ENCODE data around the gene AMDHD2. TPM values are rescaled to one million over a fixed set of nuclear protein-coding genes. Genes with fewer than 3 reads are reported as not detected.

AMDHD2 gene
- total RNA-seq, 2 experiments from 2014 or later = 51.8 to 59.7 TPM

- TF ChIP-seq CTCF (conservative IDR thresholded peaks at IDR 0.05; ENCODE audit: low read length) = 0 out of 2 replicates have a peak, but pooled peaks have one; percentile 13
- no peak for TF ChIP-seq EZH2phosphoT487 (IDR thresholded peaks at IDR 0.05; ENCODE audit: borderline replicate concordance, low read depth, low read length)
- CTCF ChIA-PET (ENCODE audit: unreplicated experiment) = no interaction called here
- Histone ChIP-seq H3K4me2 (ENCODE audit: low read length) (peak overlapping the region; percentile 77), H3K9me2 (ENCODE audit: insufficient read depth, low read length) (no peaks in the 10 kb centered on the region), H3K27ac (ENCODE audit: low read depth, low read length, poor library complexity, severe bottlenecking) (no peak overlapping the region), H3K36me3 (ENCODE audit: insufficient read depth, low read length) (peaks cover 7% of the 10 kb centered on the region; the same call in 1 of the 2 replicates), H4K20me1 (ENCODE audit: insufficient read depth, low read length) (peaks cover 9% of the 10 kb centered on the region; the same call in 1 of the 2 replicates), H2AFZ (ENCODE audit: low read length) (no peak overlapping the region), H3K4me1 (ENCODE audit: insufficient read depth, low read length, poor library complexity, severe bottlenecking) (peaks cover 44% of the 10 kb centered on the region), H3K4me3 (ENCODE audit: low read depth, low read length, poor library complexity, severe bottlenecking) (peak overlapping the region; percentile 92), H3K9me3 (ENCODE audit: low read length) (no peaks in the 10 kb centered on the region), H3K79me2 (ENCODE audit: insufficient read depth, low read depth, low read length) (peaks cover 23% of the 10 kb centered on the region; the same call in 1 of the 2 replicates)
- peak; percentile 62 for DNase-seq (ENCODE audit: low spot score)
- POLR2A ChIA-PET = interaction anchor here (0.6 kb wide), 1 partner anchor 146 kb away, joined by 3 read pairs; no protein-coding TSS in a partner anchor
- intact Hi-C loops (cut with micrococcal nuclease; ENCODE audit: unreplicated experiment) = loop anchor here (2.0 kb wide), 1 partner anchor 25 kb away; no protein-coding TSS in a partner anchor
- no TSS peak for BruUV-seq (replicated peaks)
Observed at GRCh38 chr16:2475413-2476344, 44.5 kb upstream of the AMDHD2 start.

- H3K9me3 ChIP-seq (ENCODE audit: low read length) = no peaks in the 10 kb centered on the region
- H3K4me3 ChIP-seq (ENCODE audit: low read depth, low read length, poor library complexity, severe bottlenecking) = peak overlapping the region; percentile 92
- no peak overlapping the region for H2AFZ ChIP-seq (ENCODE audit: low read length)
- POLR2A ChIA-PET = no interaction called here
- H3K36me3 ChIP-seq (ENCODE audit: insufficient read depth, low read length) = peaks cover 7% of the 10 kb centered on the region; the same call in 1 of the 2 replicates
- H3K27ac ChIP-seq (ENCODE audit: low read depth, low read length, poor library complexity, severe bottlenecking) = no peak overlapping the region
- no peak for TF ChIP-seq EZH2phosphoT487 (IDR thresholded peaks at IDR 0.05; ENCODE audit: borderline replicate concordance, low read depth, low read length)
- no peak for TF ChIP-seq CTCF (conservative IDR thresholded peaks at IDR 0.05; ENCODE audit: low read length)
- no peaks in the 10 kb centered on the region for H3K9me2 ChIP-seq (ENCODE audit: insufficient read depth, low read length)
- H3K4me1 ChIP-seq (ENCODE audit: insufficient read depth, low read length, poor library complexity, severe bottlenecking) = peaks cover 37% of the 10 kb centered on the region
- H3K4me2 ChIP-seq (ENCODE audit: low read length) = peak overlapping the region; percentile 77
- no TSS peak for BruUV-seq (replicated peaks)
- peaks cover 23% of the 10 kb centered on the region; the same call in 1 of the 2 replicates for H3K79me2 ChIP-seq (ENCODE audit: insufficient read depth, low read depth, low read length)
- no peak for DNase-seq (ENCODE audit: low spot score)
- H4K20me1 ChIP-seq (ENCODE audit: insufficient read depth, low read length) = peaks cover 9% of the 10 kb centered on the region; the same call in 1 of the 2 replicates
- intact Hi-C loops (cut with micrococcal nuclease; ENCODE audit: unreplicated experiment) = no loop called here
- CTCF ChIA-PET (ENCODE audit: unreplicated experiment) = no interaction called here
Observed at GRCh38 chr16:2476345-2476720, 43.8 kb upstream of the AMDHD2 start.
